DMS53 (cell line): ENCODE measurements around the gene PARD3.
"Not testable (repeated sequence)": the region's sequence is repeated elsewhere in the genome, so short reads cannot be mapped to it uniquely, and the experiment has no call there.

Experiments used
- DNase-seq: peaks from one replicate; lab custom pipeline; 2025; lab: John Stamatoyannopoulos, UW

PARD3 gene

GRCh38 chr10:34797155-34797554 lies 17.9 kb downstream of the PARD3 start:
- no peak for DNase-seq

DNA sequence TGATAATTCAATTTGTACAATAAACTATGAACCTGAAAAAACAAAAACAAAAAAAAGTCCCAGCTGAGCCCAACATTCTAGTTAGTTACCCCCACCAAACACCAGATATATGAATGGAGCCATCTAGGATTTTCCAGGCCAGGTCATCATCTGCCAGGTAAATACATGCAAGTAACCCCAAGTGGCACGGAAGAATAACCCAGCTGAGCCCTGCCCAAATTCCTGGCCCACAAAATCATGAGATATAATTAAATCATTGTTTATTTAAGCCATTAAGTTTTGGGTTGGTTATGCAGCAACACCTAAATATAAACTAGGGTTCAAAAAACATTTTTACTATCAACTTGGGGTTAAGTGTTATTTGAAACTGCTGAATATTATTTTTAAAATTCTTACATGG lies 19.0 kb downstream of the PARD3 start:
- no peak for DNase-seq

DNA sequence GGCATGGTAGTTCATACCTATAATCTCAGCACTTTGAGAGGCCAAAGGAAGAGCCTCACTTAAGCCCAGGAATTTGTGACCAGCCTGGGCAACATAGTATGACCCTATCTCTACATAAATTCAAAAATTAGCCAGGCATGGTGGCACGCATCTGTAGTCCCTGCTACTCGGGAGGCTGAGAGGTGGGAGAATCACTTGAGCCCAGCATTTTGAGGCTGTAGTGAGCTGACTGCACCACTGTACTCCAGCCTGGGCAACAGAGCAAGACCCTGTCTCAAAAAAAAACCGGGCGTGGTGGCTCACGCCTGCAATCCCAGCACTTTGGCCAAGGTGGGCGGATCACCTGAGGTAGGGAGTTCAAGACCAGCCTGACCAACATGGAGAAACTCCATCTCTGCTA lies 19.8 kb downstream of the PARD3 start:
- DNase-seq, result no peak

GRCh38 chr10:34794835-34795234 lies 20.3 kb downstream of the PARD3 start:
- no peak for DNase-seq

GRCh38 chr10:34793581-34793980 lies 21.5 kb downstream of the PARD3 start:
- DNase-seq, result not testable (repeated sequence)

GRCh38 chr10:34792881-34793280 lies 22.2 kb downstream of the PARD3 start:
- no peak for DNase-seq

- no peak for DNase-seq
Measured at GRCh38 chr10:34791947-34792346, 23.1 kb downstream of the PARD3 start.

DNA sequence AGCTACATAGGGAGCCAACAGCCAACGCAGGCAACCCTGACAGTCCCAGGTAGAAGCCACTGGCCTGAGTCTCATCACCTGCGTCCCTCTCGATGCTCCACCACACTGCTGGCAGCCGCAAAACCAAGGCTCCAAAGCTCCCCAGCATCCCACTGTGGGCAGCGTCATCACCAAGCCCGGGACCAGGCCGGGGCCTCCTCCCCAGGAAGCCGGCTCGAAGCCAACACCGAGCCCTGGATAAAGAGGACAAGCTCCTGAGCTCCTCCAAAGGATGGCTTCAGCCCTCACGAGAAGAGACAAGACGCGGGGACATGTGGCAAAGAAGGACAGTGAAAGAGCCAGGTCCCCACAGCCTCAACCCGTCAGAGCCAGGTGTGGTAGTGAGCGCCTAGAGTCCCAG lies 23.9 kb downstream of the PARD3 start:
- no peak for DNase-seq

DNA sequence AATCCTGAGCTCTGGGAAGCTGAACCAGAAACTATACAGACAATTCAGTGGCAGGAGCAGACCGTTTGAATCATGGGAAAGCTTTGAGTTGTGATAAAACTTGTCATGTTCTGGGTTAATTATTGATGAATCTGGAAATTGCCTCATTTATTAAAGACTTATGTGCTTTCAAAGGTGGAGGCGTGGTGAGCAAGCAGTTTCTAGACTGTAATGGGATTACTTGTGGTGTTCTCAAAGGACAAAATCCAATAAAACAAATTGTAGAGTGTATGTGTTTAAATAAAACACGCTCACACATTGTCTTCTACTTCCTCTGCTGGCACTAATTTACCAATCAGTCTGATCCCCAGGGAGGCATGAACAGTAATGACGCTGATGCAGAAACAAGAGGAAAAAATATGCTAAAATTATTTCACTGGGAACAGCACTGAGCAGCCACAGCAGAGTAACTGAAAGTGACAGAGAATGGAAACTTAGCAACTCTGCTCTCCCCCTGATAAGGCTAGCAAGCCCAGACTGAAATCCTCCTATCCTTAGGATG lies 25.1 kb downstream of the PARD3 start:
- peak; percentile 53 for DNase-seq

- DNase-seq, result no peak
Measured at GRCh38 chr10:34786464-34786863, 28.6 kb downstream of the PARD3 start.

- no peak for DNase-seq
Measured at GRCh38 chr10:34781711-34782110, 33.4 kb downstream of the PARD3 start.

- DNase-seq, result no peak
Measured at GRCh38 chr10:34780818-34781380, 34.2 kb downstream of the PARD3 start.

DNA sequence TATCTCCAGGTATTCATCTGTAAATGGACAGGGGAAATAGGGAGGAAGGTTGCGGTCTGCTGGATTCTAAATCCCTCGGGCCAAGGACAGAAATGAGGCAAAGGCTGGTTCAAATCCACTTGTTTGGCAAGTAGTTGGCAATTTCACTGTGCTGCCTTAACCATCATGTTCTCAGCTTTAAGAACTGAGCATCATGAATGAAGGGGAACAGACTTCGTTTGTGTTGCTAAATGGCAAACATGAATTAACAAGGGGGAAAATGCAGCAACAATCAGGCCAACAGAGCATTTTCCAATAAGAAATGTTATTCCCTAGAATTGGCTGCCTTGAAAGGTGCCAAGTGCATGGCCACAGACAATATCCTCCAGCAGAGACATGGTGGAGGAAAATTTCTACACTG lies 36.9 kb downstream of the PARD3 start:
- DNase-seq, result no peak

DNA sequence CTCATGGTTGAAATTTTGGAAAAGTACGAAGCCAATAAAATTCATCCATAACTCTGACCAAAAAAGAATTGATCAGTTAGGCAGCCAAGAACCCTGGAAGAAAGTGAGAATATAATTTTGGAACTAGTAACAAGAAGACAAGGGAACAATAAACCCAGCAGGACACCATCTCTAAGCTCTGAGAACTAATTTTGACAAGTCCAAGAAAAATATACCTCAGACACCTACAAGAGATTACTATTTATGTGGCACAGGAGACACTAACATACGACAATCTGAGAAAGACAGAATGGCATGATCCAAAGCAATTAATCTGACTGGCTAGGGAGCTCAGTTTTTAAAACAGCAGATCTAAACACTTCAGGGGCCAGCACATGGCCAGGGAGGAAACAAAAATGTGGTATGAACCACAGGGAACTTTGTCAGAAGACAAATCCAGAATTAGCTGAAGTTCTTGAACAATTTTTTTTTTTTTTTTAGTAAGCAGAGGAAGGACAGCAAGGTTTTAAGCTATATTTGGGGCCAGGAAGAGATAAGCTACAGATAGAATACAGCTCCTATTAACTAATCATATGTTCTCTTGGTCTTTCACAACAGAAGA lies 38.9 kb downstream of the PARD3 start:
- no peak for DNase-seq

- no peak for DNase-seq
Measured at GRCh38 chr10:34775044-34775637, 40.0 kb downstream of the PARD3 start.

GRCh38 chr10:34773636-34774630 lies 41.2 kb downstream of the PARD3 start:
- DNase-seq, result no peak

DNA sequence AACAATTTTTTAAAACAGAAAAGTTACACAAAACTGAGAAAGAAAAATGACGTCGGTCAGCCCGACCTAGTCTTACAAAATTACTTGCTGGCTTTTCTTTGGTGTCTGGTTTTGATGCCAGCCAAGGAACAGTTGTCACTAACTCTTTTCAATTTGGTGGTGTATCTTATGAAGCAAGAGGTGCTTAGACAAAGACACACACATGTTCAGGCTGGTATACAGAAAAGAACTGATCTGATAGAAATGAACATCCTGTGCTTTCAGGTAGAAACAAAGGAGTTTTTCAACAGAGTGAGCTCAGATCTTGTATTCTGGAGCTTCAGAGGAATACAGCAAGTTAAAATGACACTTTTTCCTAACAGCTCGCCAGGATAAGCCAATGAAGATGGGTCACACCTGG lies 43.6 kb downstream of the PARD3 start:
- DNase-seq, result no peak

DNA sequence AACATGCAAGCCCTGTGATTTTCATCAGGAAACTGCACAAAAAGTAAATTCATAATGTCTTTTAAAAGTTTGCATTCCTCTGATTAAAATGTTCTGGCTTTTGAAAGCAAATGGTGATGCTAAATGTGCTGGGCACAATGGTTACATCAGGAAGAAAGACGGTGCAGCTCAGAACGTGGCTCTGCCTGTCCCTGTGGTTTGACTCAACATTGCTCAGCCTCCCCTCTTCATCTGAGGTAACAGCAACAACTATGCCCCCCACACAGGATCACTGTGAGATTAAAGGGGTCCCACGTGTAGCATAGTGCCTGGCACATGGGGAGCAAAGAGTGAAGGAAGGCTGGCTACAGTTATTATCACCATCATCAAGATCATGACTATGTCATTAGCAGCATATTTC lies 44.0 kb downstream of the PARD3 start:
- no peak for DNase-seq

- DNase-seq, result no peak
Measured at GRCh38 chr10:34769899-34770298, 45.2 kb downstream of the PARD3 start.

- no peak for DNase-seq
Measured at GRCh38 chr10:34768972-34769330, 46.1 kb downstream of the PARD3 start.

DNA sequence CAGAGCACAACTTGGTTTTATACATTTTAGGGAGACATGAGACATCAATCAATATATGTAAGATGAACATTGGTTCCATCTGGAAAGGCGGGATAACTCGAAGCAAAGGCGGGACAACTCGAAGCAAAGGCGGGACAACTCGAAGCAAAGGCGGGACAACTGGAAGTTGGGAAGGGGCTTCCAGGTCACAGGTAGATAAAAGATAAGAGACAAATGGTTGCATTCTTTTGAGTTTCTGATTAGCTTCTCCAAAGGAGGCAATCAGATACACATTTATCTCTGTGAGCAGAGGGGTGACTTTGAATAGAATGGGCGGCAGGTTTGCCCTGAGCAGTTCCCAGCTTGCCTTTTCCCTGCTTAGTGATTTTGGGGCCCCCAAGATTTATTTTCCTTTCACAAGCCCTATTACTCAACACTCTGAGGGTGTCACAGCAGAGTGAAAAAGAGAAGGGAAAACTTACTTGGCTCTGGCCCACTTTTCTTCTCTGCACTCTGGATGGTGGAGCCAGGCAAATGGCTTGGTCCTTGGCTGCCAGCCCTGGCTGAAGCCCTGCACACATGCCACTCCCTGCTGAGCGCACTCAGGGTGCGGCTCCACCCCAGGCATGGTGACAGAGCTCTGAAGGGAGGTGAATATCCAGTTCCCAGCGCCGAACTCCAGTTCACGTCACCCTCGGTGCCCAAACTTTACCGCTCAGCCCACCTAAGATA lies 46.7 kb downstream of the PARD3 start:
- no peak for DNase-seq
